Gastroesophageal sphincter (tissue), 4 donors: ENCODE measurements around the gene PRUNE2. TPM values are rescaled to one million over a fixed set of nuclear protein-coding genes. Genes with fewer than 3 reads are reported as not detected.

Experiments
- ATAC-seq: fragments of 150-250 bp; one replicate; pipeline ENCODE4 v1.9.1; 2016; ENCODE audit warnings: mild to moderate bottlenecking, moderate library complexity
- H3K27ac ChIP-seq, 4 donors: fragments of 200-600 bp; sonication (generic) in 3 of 4; 1 replicate in 3 of 4; 2 replicates in 1 of 4; pipeline ENCODE4 v1.5.1; 2016 to 2019
- H3K27me3 ChIP-seq: fragments of 200-600 bp; sonication (generic); one replicate; pipeline ENCODE4 v1.5.1; 2019
- H3K36me3 ChIP-seq, 2 donors: fragments of 200-600 bp; sonication (generic); one replicate each; pipeline ENCODE4 v1.5.1; 2019; ENCODE audit warnings: control low read depth in 1 of 2
- H3K4me1 ChIP-seq, 3 donors: fragments of 200-600 bp; sonication (generic); 1 replicate in 2 of 3; 2 replicates in 1 of 3; pipeline ENCODE4 v1.5.1; 2016 to 2019; ENCODE audit warnings: control low read depth in 2 of 3
- H3K4me3 ChIP-seq, 2 donors: fragments of 200-600 bp; sonication (generic); one replicate each; pipeline ENCODE4 v1.5.1; 2019; ENCODE audit warnings: mild to moderate bottlenecking in 1 of 2, moderate library complexity in 1 of 2
- H3K9me3 ChIP-seq, 3 donors: fragments of 200-600 bp; sonication (generic); one replicate each; pipeline ENCODE4 v1.5.1; 2017 to 2019; ENCODE audit warnings: control low read depth in 2 of 3
- EP300 ChIP-seq: sonication (generic); formaldehyde crosslinking; IDR thresholded peaks from one replicate; pipeline ENCODE4 v1.6.1; 2017; ENCODE audit warnings: antibody characterized with exemption, mild to moderate bottlenecking
- POLR2A ChIP-seq, 2 donors: fragments of 450-650 bp; IDR thresholded peaks; one replicate each; pipeline ENCODE4 v1.6.1; 2017; ENCODE audit warnings: antibody characterized with exemption in 2 of 2, mild to moderate bottlenecking in 2 of 2, moderate library complexity in 1 of 2
- POLR2AphosphoS5 ChIP-seq: sonication (generic); formaldehyde crosslinking; IDR thresholded peaks from one replicate; pipeline ENCODE4 v1.6.1; 2017; ENCODE audit warnings: antibody characterized with exemption
- WGBS, 2 donors: methylation state at CpG; one replicate each; pipeline ENCODE4 v1.1.5; 2018; ENCODE audit warnings: low coverage in 1 of 2; 5-methylcytosine and 5-hydroxymethylcytosine counted together
- total RNA-seq, 4 donors: library from RNA; depleted of rRNA; stranded (reverse); fragments of >200 nt; gene quantifications; one replicate each; pipeline ENCODE4 v1.1.0, GENCODE V29; 2016
- TF ChIP-seq, protein P1 (sequence below), 4 experiments: fragments of 200-600 bp in 2 of 4; fragments of 450-650 bp in 2 of 4; sonication (generic) in 1 of 4; IDR thresholded peaks; one replicate each; pipeline ENCODE4 v1.5.1; 2017 to 2019; ENCODE audit warnings: antibody characterized with exemption in 4 of 4, mild to moderate bottlenecking in 2 of 4, moderate library complexity in 2 of 4

Gene PRUNE2
- total RNA-seq, 4 donors from 2014 or later: 561 to 930 (median 763) TPM

- TF ChIP-seq, protein P1, sequence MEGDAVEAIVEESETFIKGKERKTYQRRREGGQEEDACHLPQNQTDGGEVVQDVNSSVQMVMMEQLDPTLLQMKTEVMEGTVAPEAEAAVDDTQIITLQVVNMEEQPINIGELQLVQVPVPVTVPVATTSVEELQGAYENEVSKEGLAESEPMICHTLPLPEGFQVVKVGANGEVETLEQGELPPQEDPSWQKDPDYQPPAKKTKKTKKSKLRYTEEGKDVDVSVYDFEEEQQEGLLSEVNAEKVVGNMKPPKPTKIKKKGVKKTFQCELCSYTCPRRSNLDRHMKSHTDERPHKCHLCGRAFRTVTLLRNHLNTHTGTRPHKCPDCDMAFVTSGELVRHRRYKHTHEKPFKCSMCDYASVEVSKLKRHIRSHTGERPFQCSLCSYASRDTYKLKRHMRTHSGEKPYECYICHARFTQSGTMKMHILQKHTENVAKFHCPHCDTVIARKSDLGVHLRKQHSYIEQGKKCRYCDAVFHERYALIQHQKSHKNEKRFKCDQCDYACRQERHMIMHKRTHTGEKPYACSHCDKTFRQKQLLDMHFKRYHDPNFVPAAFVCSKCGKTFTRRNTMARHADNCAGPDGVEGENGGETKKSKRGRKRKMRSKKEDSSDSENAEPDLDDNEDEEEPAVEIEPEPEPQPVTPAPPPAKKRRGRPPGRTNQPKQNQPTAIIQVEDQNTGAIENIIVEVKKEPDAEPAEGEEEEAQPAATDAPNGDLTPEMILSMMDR (IDR thresholded peaks at IDR 0.05): no peak
- no peak for TF ChIP-seq POLR2A (IDR thresholded peaks at IDR 0.05)
- TF ChIP-seq POLR2AphosphoS5: no peak
- no peak for TF ChIP-seq EP300
- Histone ChIP-seq H3K36me3 (no peaks in the 10 kb centered on the region), H3K9me3 (no peaks in the 10 kb centered on the region), H3K4me1 (peaks cover 6 to 87% (median 10%) of the 10 kb centered on the region in 3 donors), H3K27ac (peak overlapping the region; percentile 84 to 99 (median 92)), H3K4me3 (peak overlapping the region in 1 of 2 donors; percentile 27), H3K27me3 (no peaks in the 10 kb centered on the region)
- ATAC-seq: no peak
- 48 to 55% methylated on average over 3 to 6 of the region's 6 CpGs for WGBS, 2 donors
These were observed 7.9 kb downstream of the PRUNE2 start for GRCh38 chr9:76897804-76898525.

- no peaks in the 10 kb centered on the region for H3K36me3 ChIP-seq
- no peak for TF ChIP-seq POLR2AphosphoS5
- no peaks in the 10 kb centered on the region for H3K9me3 ChIP-seq
- ATAC-seq: no peak
- H3K4me3 ChIP-seq: no peak overlapping the region
- no peaks in the 10 kb centered on the region for H3K27me3 ChIP-seq
- peak overlapping the region; percentile 84 to 99 (median 92) for H3K27ac ChIP-seq
- 60 to 81% methylated on average over 1 to 3 of the region's 3 CpGs for WGBS, 2 donors
- H3K4me1 ChIP-seq: peaks cover 6 to 95% (median 14%) of the 10 kb centered on the region in 3 donors
These were observed 9.9 kb downstream of the PRUNE2 start for GRCh38 chr9:76896035-76896434.

- peaks cover 6 to 95% (median 14%) of the 10 kb centered on the region in 3 donors for H3K4me1 ChIP-seq
- peak; percentile 62 for ATAC-seq
- H3K9me3 ChIP-seq: no peaks in the 10 kb centered on the region
- H3K4me3 ChIP-seq: no peak overlapping the region
- no peaks in the 10 kb centered on the region for H3K36me3 ChIP-seq
- no peak for TF ChIP-seq POLR2A (IDR thresholded peaks at IDR 0.05)
- TF ChIP-seq, protein P1 (IDR thresholded peaks at IDR 0.05): no peak
- peak; percentile 59 for TF ChIP-seq EP300
- TF ChIP-seq POLR2AphosphoS5: peak; percentile 96
- WGBS, 2 donors: 57 to 63% methylated on average over 3 to 6 of the region's 6 CpGs
- peak overlapping the region; percentile 84 to 99 (median 92) for H3K27ac ChIP-seq
- H3K27me3 ChIP-seq: no peaks in the 10 kb centered on the region
These were observed 10.7 kb downstream of the PRUNE2 start for GRCh38 chr9:76895186-76895585.

DNA sequence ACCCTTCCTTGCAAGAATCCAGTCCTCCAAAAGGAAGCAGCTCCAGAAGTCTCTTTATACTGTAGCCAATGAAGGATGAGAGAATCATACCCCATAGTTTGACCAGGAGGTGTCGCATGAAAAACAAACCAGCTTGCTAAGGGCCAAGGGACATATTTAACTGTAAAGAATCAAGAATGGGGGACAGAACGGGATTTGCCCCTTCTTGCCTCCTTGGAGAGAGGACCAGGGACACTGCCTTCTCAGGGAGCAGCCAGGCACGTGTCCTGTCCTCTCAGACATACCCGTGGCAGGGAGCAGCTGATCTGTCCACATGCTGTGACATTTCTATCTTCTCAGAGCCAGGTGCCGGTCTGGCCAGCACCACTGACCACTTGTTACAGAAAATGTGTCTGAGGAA, 11.7 kb downstream of the PRUNE2 start:
- WGBS, 2 donors: 33 to 48% methylated on average over 1 to 2 of the region's 5 CpGs
- Histone ChIP-seq H3K9me3 (no peaks in the 10 kb centered on the region), H3K27ac (peak overlapping the region; percentile 84 to 99 (median 92)), H3K36me3 (no peaks in the 10 kb centered on the region), H3K4me1 (peaks cover 0 to 95% (median 14%) of the 10 kb centered on the region in 3 donors), H3K4me3 (peak overlapping the region in 1 of 2 donors; percentile 2), H3K27me3 (no peaks in the 10 kb centered on the region)
- TF ChIP-seq, protein P1 (IDR thresholded peaks at IDR 0.05): peak in 3 of 4 experiments; percentile 22 to 35 (median 23)
- TF ChIP-seq POLR2AphosphoS5 (no peak), POLR2A (IDR thresholded peaks at IDR 0.05) (no peak)
- ATAC-seq: no peak

DNA sequence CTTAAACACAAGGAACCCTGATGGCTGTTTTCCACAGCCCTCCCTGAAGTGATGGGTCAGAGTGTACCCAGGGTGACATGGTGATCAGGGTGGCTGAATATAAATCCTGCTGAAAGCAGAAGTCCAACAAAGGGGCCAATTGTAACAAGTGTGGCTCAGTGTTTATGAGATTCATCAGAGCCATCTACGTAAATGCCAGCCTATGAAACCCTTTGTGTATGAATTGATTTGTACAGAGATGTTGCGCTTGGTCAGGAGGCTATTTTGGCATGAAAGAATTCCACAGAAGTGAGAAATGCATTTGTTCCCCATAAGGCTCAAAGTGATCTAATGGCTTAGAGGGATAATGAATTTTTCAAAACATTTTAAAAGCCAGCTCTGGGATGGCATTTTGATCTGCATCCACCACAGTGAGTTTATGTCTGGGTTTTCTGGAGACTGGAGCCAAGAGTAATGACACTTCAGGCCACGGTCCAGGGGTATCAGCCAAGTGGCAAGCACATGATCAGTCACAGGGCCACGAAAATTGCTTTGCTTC, 12.4 kb downstream of the PRUNE2 start:
- peak; percentile 80 for ATAC-seq
- 26 to 29% methylated on average over 4 of the region's 4 CpGs for WGBS, 2 donors
- no peaks in the 10 kb centered on the region for H3K36me3 ChIP-seq
- peak overlapping the region in 1 of 2 donors; percentile 2 for H3K4me3 ChIP-seq
- no peak for TF ChIP-seq POLR2A (IDR thresholded peaks at IDR 0.05)
- peak; percentile 86 for TF ChIP-seq EP300
- TF ChIP-seq POLR2AphosphoS5: peak; percentile 97
- TF ChIP-seq, protein P1 (IDR thresholded peaks at IDR 0.05): no peak
- H3K4me1 ChIP-seq: peaks cover under 1 to 95% (median 14%) of the 10 kb centered on the region in 3 donors
- H3K27ac ChIP-seq: peak overlapping the region; percentile 84 to 99 (median 92)
- H3K27me3 ChIP-seq: no peaks in the 10 kb centered on the region
- H3K9me3 ChIP-seq: no peaks in the 10 kb centered on the region
